ENCODE measurements around the gene CHCHD6. TPM values are rescaled to one million over a fixed set of nuclear protein-coding genes. Genes with fewer than 3 reads are reported as not detected.

The CHCHD6 gene
- total RNA-seq, 1 experiment from 2014 or later, result 47.7 TPM

DNA sequence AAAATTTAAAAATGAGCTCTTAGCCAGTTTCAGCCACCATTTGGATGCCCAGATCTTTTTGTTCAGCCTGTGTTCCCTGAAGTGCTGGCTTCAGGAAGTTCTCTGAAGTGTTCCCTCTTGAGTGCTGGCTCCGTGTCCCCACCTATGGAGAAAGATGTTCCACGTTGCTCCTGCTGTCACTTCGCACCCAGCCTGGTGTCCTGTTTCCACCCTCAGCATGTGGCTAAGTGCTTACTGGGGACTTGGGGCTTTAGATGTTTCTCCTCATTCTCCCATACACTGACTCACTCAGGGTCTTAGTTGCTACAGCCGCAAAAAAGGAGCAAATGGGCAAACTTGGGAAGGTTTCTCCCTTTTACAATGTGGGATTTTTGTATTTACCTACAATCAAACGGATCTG, 16.6 kb downstream of the CHCHD6 start:
- no peaks in the 10 kb centered on the region for H3K9me3 ChIP-seq (ENCODE audit: insufficient read depth, low read depth)
- no peak for TF ChIP-seq EZH2 (IDR thresholded peaks at IDR 0.05; ENCODE audit: low read depth)
- TF ChIP-seq, protein P1, sequence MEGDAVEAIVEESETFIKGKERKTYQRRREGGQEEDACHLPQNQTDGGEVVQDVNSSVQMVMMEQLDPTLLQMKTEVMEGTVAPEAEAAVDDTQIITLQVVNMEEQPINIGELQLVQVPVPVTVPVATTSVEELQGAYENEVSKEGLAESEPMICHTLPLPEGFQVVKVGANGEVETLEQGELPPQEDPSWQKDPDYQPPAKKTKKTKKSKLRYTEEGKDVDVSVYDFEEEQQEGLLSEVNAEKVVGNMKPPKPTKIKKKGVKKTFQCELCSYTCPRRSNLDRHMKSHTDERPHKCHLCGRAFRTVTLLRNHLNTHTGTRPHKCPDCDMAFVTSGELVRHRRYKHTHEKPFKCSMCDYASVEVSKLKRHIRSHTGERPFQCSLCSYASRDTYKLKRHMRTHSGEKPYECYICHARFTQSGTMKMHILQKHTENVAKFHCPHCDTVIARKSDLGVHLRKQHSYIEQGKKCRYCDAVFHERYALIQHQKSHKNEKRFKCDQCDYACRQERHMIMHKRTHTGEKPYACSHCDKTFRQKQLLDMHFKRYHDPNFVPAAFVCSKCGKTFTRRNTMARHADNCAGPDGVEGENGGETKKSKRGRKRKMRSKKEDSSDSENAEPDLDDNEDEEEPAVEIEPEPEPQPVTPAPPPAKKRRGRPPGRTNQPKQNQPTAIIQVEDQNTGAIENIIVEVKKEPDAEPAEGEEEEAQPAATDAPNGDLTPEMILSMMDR (conservative IDR thresholded peaks at IDR 0.05), result no peak
- 0 out of 2 replicates have a peak, but pooled peaks cover 6% of the 10 kb centered on the region for H3K36me3 ChIP-seq (ENCODE audit: low read depth)
- H4K20me1 ChIP-seq (ENCODE audit: insufficient read depth), result peaks cover 4% of the 10 kb centered on the region
- H3K79me2 ChIP-seq (ENCODE audit: low read depth), result peaks cover 15% of the 10 kb centered on the region
- H3K27ac ChIP-seq, result no peak overlapping the region
- no peak overlapping the region for H2AFZ ChIP-seq
- H3K4me3 ChIP-seq, result no peak overlapping the region
- no peak overlapping the region for H3K4me2 ChIP-seq
- intact Hi-C loops (cut with micrococcal nuclease; ENCODE audit: unreplicated experiment), result no loop called here
- H3K4me1 ChIP-seq (replicated peaks; ENCODE audit: insufficient read depth), result no peaks in the 10 kb centered on the region
- ChIA-PET POLR2A (ENCODE audit: unreplicated experiment) (no interaction called here), CTCF (no interaction called here)
- H3K27me3 ChIP-seq (ENCODE audit: insufficient read depth, low read depth), result no peaks in the 10 kb centered on the region
- H3F3A ChIP-seq (ENCODE audit: insufficient read depth, low read depth), result no peaks in the 10 kb centered on the region
- no peak for DNase-seq
- H3K9me2 ChIP-seq (ENCODE audit: insufficient read depth), result no peaks in the 10 kb centered on the region
- BruUV-seq (replicated peaks), result no TSS peak

- intact Hi-C loops (cut with micrococcal nuclease; ENCODE audit: unreplicated experiment), result no loop called here
- no peaks in the 10 kb centered on the region for H3K9me2 ChIP-seq (ENCODE audit: insufficient read depth)
- no peaks in the 10 kb centered on the region; the same call in 1 of the 2 replicates for H4K20me1 ChIP-seq (ENCODE audit: insufficient read depth)
- no peak overlapping the region for H3K4me3 ChIP-seq
- no TSS peak for BruUV-seq (replicated peaks)
- H3K79me2 ChIP-seq (ENCODE audit: low read depth), result peaks cover 8% of the 10 kb centered on the region
- H3K27ac ChIP-seq, result no peak overlapping the region
- ChIA-PET CTCF (interaction anchor here (0.6 kb wide), 1 partner anchor 457 kb away, joined by 3 read pairs; no protein-coding TSS in a partner anchor), POLR2A (ENCODE audit: unreplicated experiment) (no interaction called here)
- H3K4me1 ChIP-seq (replicated peaks; ENCODE audit: insufficient read depth), result no peaks in the 10 kb centered on the region
- no peak overlapping the region for H3K4me2 ChIP-seq
- no peaks in the 10 kb centered on the region for H3F3A ChIP-seq (ENCODE audit: insufficient read depth, low read depth)
- 0 out of 2 replicates have a peak, but pooled peaks cover 6% of the 10 kb centered on the region for H3K36me3 ChIP-seq (ENCODE audit: low read depth)
- H3K27me3 ChIP-seq (ENCODE audit: insufficient read depth, low read depth), result no peaks in the 10 kb centered on the region
- no peak overlapping the region for H2AFZ ChIP-seq
- no peaks in the 10 kb centered on the region for H3K9me3 ChIP-seq (ENCODE audit: insufficient read depth, low read depth)
- TF ChIP-seq, protein P1 (conservative IDR thresholded peaks at IDR 0.05), result no peak
- no peak for TF ChIP-seq EZH2 (IDR thresholded peaks at IDR 0.05; ENCODE audit: low read depth)
- DNase-seq, result no peak
Observed at GRCh38 chr3:126721246-126721645, 17.2 kb downstream of the CHCHD6 start.

- no peak for DNase-seq
- TF ChIP-seq, protein P1 (conservative IDR thresholded peaks at IDR 0.05), result no peak
- TF ChIP-seq EZH2 (IDR thresholded peaks at IDR 0.05; ENCODE audit: low read depth), result no peak
- BruUV-seq (replicated peaks), result no TSS peak
- H3K27me3 ChIP-seq (ENCODE audit: insufficient read depth, low read depth), result no peaks in the 10 kb centered on the region
- H2AFZ ChIP-seq, result no peak overlapping the region
- H3K4me2 ChIP-seq, result no peak overlapping the region
- no peak overlapping the region for H3K27ac ChIP-seq
- H3K36me3 ChIP-seq (ENCODE audit: low read depth), result 0 out of 2 replicates have a peak, but pooled peaks cover 6% of the 10 kb centered on the region
- H3K4me3 ChIP-seq, result no peak overlapping the region
- H3K9me3 ChIP-seq (ENCODE audit: insufficient read depth, low read depth), result no peaks in the 10 kb centered on the region
- H3K79me2 ChIP-seq (ENCODE audit: low read depth), result peaks cover 5% of the 10 kb centered on the region; the same call in 1 of the 2 replicates
- ChIA-PET POLR2A (ENCODE audit: unreplicated experiment) (no interaction called here), CTCF (no interaction called here)
- H3K4me1 ChIP-seq (replicated peaks; ENCODE audit: insufficient read depth), result no peaks in the 10 kb centered on the region
- intact Hi-C loops (cut with micrococcal nuclease; ENCODE audit: unreplicated experiment), result no loop called here
- peaks cover 3% of the 10 kb centered on the region; the same call in 1 of the 2 replicates for H3F3A ChIP-seq (ENCODE audit: insufficient read depth, low read depth)
- no peaks in the 10 kb centered on the region for H3K9me2 ChIP-seq (ENCODE audit: insufficient read depth)
- no peaks in the 10 kb centered on the region; the same call in 1 of the 2 replicates for H4K20me1 ChIP-seq (ENCODE audit: insufficient read depth)
Observed at GRCh38 chr3:126723237-126723636, 19.2 kb downstream of the CHCHD6 start.

Data from PC-9 (cell line).